ENCODE results near the gene AARSD1. TPM values are rescaled to one million over a fixed set of nuclear protein-coding genes. Genes with fewer than 3 reads are reported as not detected.

AARSD1 gene
- polyA plus RNA-seq, 1 of the 3 experiments (the other 2 are of a cell fraction) = 52.0 TPM

- no peak for TF ChIP-seq YY1 (IDR thresholded peaks at IDR 0.05; ENCODE audit: low read depth)
- TF ChIP-seq POLR2AphosphoS5 (IDR thresholded peaks at IDR 0.05; ENCODE audit: low read depth, low read length) = no peak
- TF ChIP-seq RCOR1 (IDR thresholded peaks at IDR 0.05; ENCODE audit: low read length) = no peak
- TF ChIP-seq TEAD4 (IDR thresholded peaks at IDR 0.05; ENCODE audit: borderline replicate concordance, insufficient read depth) = no peak
- TF ChIP-seq NFIC (IDR thresholded peaks at IDR 0.05; ENCODE audit: borderline replicate concordance) = no peak
- no peak for TF ChIP-seq MXI1 (IDR thresholded peaks at IDR 0.05; ENCODE audit: low read depth, low read length)
- no peak for TF ChIP-seq GATA2 (CRISPR knock-in tag; IDR thresholded peaks at IDR 0.05)
- TF ChIP-seq USF2 (IDR thresholded peaks at IDR 0.05; ENCODE audit: borderline replicate concordance, low read depth, low read length) = no peak
- no peak for TF ChIP-seq SMC3 (IDR thresholded peaks at IDR 0.05; ENCODE audit: low read depth, low read length)
- no peak for TF ChIP-seq CHD2 (IDR thresholded peaks at IDR 0.05; ENCODE audit: low read length, partially characterized antibody)
- TF ChIP-seq NRF1 (IDR thresholded peaks at IDR 0.05; ENCODE audit: low read depth, low read length) = no peak
- POLR2A ChIA-PET = no interaction called here
- H3K9me3 ChIP-seq = no peaks in the 10 kb centered on the region
- H3K27ac ChIP-seq (ENCODE audit: low read depth in 2 of 2, low read length in 1 of 2) = no peak overlapping the region
- no peaks in the 10 kb centered on the region for H3K4me1 ChIP-seq (ENCODE audit: control insufficient read depth in 1 of 2, insufficient read depth in 2 of 2, low read depth in 1 of 2, low read length in 1 of 2)
- H3K4me2 ChIP-seq = no peak overlapping the region
- 52% methylated on average over 6 of the region's 6 CpGs for WGBS (ENCODE audit: low lambda C conversion rate)
- H3K4me3 ChIP-seq (ENCODE audit: low read depth in 2 of 2, low read length in 1 of 2) = no peak overlapping the region
- H3K36me3 ChIP-seq (replicated peaks in 1 of 2; ENCODE audit: control insufficient read depth in 1 of 2, insufficient read depth in 2 of 2, low read length in 1 of 2) = no peaks in the 10 kb centered on the region
- H3K79me2 ChIP-seq (ENCODE audit: insufficient read depth) = no peaks in the 10 kb centered on the region
- H4K20me1 ChIP-seq (ENCODE audit: insufficient read depth) = no peaks in the 10 kb centered on the region
- DNase-seq = no peak
- no peak overlapping the region for H2AFZ ChIP-seq (ENCODE audit: low read depth)
- H3K27me3 ChIP-seq (ENCODE audit: insufficient read depth) = peaks cover 44% of the 10 kb centered on the region
- no peak overlapping the region for H3K9ac ChIP-seq
- CTCF ChIA-PET = no interaction called here
- no peaks in the 10 kb centered on the region for H3F3A ChIP-seq (replicated peaks; ENCODE audit: insufficient read depth)
- H3K9me2 ChIP-seq = no peaks in the 10 kb centered on the region
Measured at GRCh38 chr17:42904110-42904469, 60.2 kb downstream of the AARSD1 start.

GRCh38 chr17:42901535-42902229, 62.6 kb downstream of the AARSD1 start:
- H3K4me1 ChIP-seq (ENCODE audit: control insufficient read depth in 1 of 2, insufficient read depth in 2 of 2, low read depth in 1 of 2, low read length in 1 of 2) = no peaks in the 10 kb centered on the region
- peaks cover 23% of the 10 kb centered on the region for H3K27me3 ChIP-seq (ENCODE audit: insufficient read depth)
- H3K27ac ChIP-seq (ENCODE audit: low read depth in 2 of 2, low read length in 1 of 2) = no peak overlapping the region
- H3K9me3 ChIP-seq = no peaks in the 10 kb centered on the region
- H3K36me3 ChIP-seq (replicated peaks in 1 of 2; ENCODE audit: control insufficient read depth in 1 of 2, insufficient read depth in 2 of 2, low read length in 1 of 2) = no peaks in the 10 kb centered on the region
- no peak overlapping the region for H3K9ac ChIP-seq
- H3K9me2 ChIP-seq = no peaks in the 10 kb centered on the region
- H3F3A ChIP-seq (replicated peaks; ENCODE audit: insufficient read depth) = no peaks in the 10 kb centered on the region
- 74% methylated on average over 10 of the region's 10 CpGs for WGBS (ENCODE audit: low lambda C conversion rate)
- H3K79me2 ChIP-seq (ENCODE audit: insufficient read depth) = no peaks in the 10 kb centered on the region
- H4K20me1 ChIP-seq (ENCODE audit: insufficient read depth) = no peaks in the 10 kb centered on the region
- CTCF ChIA-PET = interaction anchor here (1.1 to 1.4 kb wide), 2 partner anchors 27 to 36 kb away, joined by 3 read pairs; no protein-coding TSS in a partner anchor
- no peak overlapping the region for H2AFZ ChIP-seq (ENCODE audit: low read depth)
- POLR2A ChIA-PET = no interaction called here
- H3K4me3 ChIP-seq (ENCODE audit: low read depth in 2 of 2, low read length in 1 of 2) = no peak overlapping the region
- DNase-seq = no peak
- H3K4me2 ChIP-seq = no peak overlapping the region
- no peak for TF ChIP-seq MXI1 (IDR thresholded peaks at IDR 0.05; ENCODE audit: low read depth, low read length)

Small RNA genes within 50 kb of the gene (small RNA-seq; reads per million reads assigned to genes)
- gene AARSD1 = 0 to 0.40 (median 0) reads per million in 7 experiments
- 0 reads per million in 7 experiments for gene RF00561

Other genes starting within 250 kb of the AARSD1 start
- 28.6 and 42.9 TPM in 2 replicates for gene EZH1, start 219.4 kb downstream of the AARSD1 start, polyA plus RNA-seq (2012; rRNA removed)
- gene RAMP2, start 203.2 kb downstream of the AARSD1 start, polyA plus RNA-seq (2012; rRNA removed) = 2.5 and 3.0 TPM in 2 replicates
- 127 and 158 TPM in 2 replicates for gene VPS25, start 191.0 kb downstream of the AARSD1 start, polyA plus RNA-seq (2012; rRNA removed)
- 8.7 and 12.5 TPM in 2 replicates for gene WNK4, start 183.8 kb downstream of the AARSD1 start, polyA plus RNA-seq (2012; rRNA removed)
- 90.5 and 103 TPM in 2 replicates for gene COA3, start 165.8 kb downstream of the AARSD1 start, polyA plus RNA-seq (2012; rRNA removed)
- 0.26 TPM in 1 of 2 replicates, not detected in the other for gene CNTD1, start 165.6 kb downstream of the AARSD1 start, polyA plus RNA-seq (2012; rRNA removed)
- gene BECN1, start 140.2 kb downstream of the AARSD1 start, polyA plus RNA-seq (2012; rRNA removed) = 78.0 and 97.4 TPM in 2 replicates
- gene PSME3, start 131.1 kb downstream of the AARSD1 start, polyA plus RNA-seq (2012; rRNA removed) = 139 and 152 TPM in 2 replicates
- gene AOC2, start 119.9 kb downstream of the AARSD1 start, polyA plus RNA-seq (2012; rRNA removed) = 0.24 and 0.33 TPM in 2 replicates
- gene AOC3, start 113.3 kb downstream of the AARSD1 start, polyA plus RNA-seq (2012; rRNA removed) = 0.03 and 0.08 TPM in 2 replicates
- not detected in 2 replicates for gene G6PC1, start 63.7 kb downstream of the AARSD1 start, polyA plus RNA-seq (2012; rRNA removed)
- gene PTGES3L, start 15.6 kb upstream of the AARSD1 start, polyA plus RNA-seq (2012; rRNA removed) = 1.4 and 1.7 TPM in 2 replicates
- gene RUNDC1, start 16.1 kb upstream of the AARSD1 start, polyA plus RNA-seq (2012; rRNA removed) = 9.0 and 9.5 TPM in 2 replicates
- gene RPL27, start 34.0 kb upstream of the AARSD1 start, polyA plus RNA-seq (2012; rRNA removed) = 4,890 and 6,383 TPM in 2 replicates
- 15.7 and 17.6 TPM in 2 replicates for gene IFI35, start 42.3 kb upstream of the AARSD1 start, polyA plus RNA-seq (2012; rRNA removed)
- 157 and 170 TPM in 2 replicates for gene VAT1, start 57.9 kb upstream of the AARSD1 start, polyA plus RNA-seq (2012; rRNA removed)
- 8.9 and 10.5 TPM in 2 replicates for gene RND2, start 60.8 kb upstream of the AARSD1 start, polyA plus RNA-seq (2012; rRNA removed)
- 11.2 and 12.5 TPM in 2 replicates for gene BRCA1, start 160.9 kb upstream of the AARSD1 start, polyA plus RNA-seq (2012; rRNA removed)
- gene NBR1, start 206.8 kb upstream of the AARSD1 start, polyA plus RNA-seq (2012; rRNA removed) = 41.4 and 62.5 TPM in 2 replicates
- 0.03 and 0.12 TPM in 2 replicates for gene TMEM106A, start 247.4 kb upstream of the AARSD1 start, polyA plus RNA-seq (2012; rRNA removed)